ENCODE results near the gene COL4A3. TPM values are rescaled to one million over a fixed set of nuclear protein-coding genes. Genes with fewer than 3 reads are reported as not detected.

Gene COL4A3
- total RNA-seq, 1 experiment from 2014 or later, result 0.60 TPM

DNA sequence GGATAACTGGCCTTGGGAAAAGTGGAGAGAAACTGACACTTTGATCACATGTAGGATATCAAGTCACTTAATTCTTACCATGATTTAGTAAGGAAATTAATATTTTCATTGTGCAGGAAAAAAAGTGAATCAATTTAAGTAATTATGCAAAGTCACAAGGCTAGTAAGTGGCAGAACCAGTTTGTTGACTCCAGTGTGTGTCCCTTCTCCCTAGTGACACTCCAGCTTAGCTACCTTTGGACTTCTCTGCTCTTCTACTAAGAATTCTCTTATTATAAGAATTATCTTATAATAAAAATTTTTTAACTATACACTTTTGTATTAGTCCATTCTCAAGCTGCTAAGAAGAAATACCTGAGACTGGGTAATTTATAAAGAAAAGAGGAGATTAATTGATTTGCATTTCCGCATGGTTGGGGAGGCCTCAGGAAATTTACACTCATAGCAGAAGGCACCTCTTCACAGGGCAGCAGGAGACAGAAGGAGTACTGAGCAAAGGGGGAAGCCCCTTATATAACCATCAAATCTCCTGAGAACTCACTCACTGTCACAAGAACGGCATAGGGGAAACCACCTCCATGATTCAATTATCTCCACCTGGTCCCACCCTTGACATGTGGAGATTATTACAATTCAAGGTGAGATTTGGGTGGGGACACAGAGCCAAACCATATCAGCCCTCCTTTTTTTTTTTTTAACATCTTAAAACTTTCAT lies 14.0 kb upstream of the COL4A3 start:
- H3K4me3 ChIP-seq (ENCODE audit: low read length), result no peak overlapping the region
- no peak overlapping the region for H3K27ac ChIP-seq (ENCODE audit: low read length)
- no peak overlapping the region for H3K9ac ChIP-seq (ENCODE audit: low read length)
- no peaks in the 10 kb centered on the region for H3K36me3 ChIP-seq (ENCODE audit: insufficient read depth, low read length)
- 0 out of 2 replicates have a peak, but pooled peaks cover 3% of the 10 kb centered on the region for H3K27me3 ChIP-seq (ENCODE audit: low read length)
- H3K79me2 ChIP-seq (ENCODE audit: low read length), result no peaks in the 10 kb centered on the region
- H4K20me1 ChIP-seq (ENCODE audit: insufficient read depth, low read depth, low read length), result no peaks in the 10 kb centered on the region
- no peaks in the 10 kb centered on the region for H3K9me2 ChIP-seq (replicated peaks; ENCODE audit: insufficient read depth, low read length)
- no peak overlapping the region for H2AFZ ChIP-seq (ENCODE audit: low read length)
- DNase-seq, result no peak
- no peaks in the 10 kb centered on the region for H3K4me1 ChIP-seq (ENCODE audit: low read length)
- H3K9me3 ChIP-seq (ENCODE audit: low read length), result peaks cover 4% of the 10 kb centered on the region
- no peak overlapping the region for H3K4me2 ChIP-seq (ENCODE audit: low read depth, low read length, poor library complexity, severe bottlenecking)

DNA sequence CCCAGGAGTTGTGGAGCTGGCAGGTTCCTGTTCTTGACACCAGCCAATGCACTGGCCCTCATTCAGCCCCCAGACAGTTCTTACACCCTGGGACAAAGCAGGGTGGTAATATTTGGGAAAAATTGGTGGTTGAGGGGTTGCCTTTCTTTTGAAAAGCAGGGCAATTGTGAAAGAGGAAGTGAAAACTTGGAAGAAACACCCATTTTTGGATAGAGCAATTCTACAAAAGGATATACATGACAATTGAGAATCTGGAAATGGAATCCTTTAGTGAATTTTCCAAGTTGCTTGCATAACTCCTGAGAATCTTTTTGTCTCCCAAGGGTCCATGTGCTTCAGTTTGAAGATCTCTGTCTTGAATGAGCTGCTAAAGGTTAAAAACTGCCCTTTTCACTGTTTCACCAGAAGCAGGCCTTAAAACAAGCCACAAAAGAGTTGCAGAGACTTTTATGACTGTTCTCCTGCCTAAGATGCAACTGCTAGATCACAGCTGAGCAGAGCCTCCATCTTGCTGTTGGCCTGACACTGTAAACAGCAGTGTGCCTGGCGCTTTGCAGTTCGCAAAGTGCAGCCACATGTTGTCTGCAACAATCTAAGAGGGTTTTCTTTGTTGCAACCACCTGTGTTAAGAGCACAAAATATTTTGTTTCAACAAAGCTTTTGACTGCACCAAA lies 12.2 kb upstream of the COL4A3 start:
- H3K9ac ChIP-seq (ENCODE audit: low read length), result no peak overlapping the region
- DNase-seq, result no peak
- no peaks in the 10 kb centered on the region for H3K79me2 ChIP-seq (ENCODE audit: low read length)
- H3K36me3 ChIP-seq (ENCODE audit: insufficient read depth, low read length), result no peaks in the 10 kb centered on the region
- no peaks in the 10 kb centered on the region for H3K4me1 ChIP-seq (ENCODE audit: low read length)
- H3K27me3 ChIP-seq (ENCODE audit: low read length), result 0 out of 2 replicates have a peak, but pooled peaks cover 3% of the 10 kb centered on the region
- H3K9me3 ChIP-seq (ENCODE audit: low read length), result peaks cover 4% of the 10 kb centered on the region
- H3K4me2 ChIP-seq (ENCODE audit: low read depth, low read length, poor library complexity, severe bottlenecking), result no peak overlapping the region
- H2AFZ ChIP-seq (ENCODE audit: low read length), result no peak overlapping the region
- H3K4me3 ChIP-seq (ENCODE audit: low read length), result no peak overlapping the region
- H4K20me1 ChIP-seq (ENCODE audit: insufficient read depth, low read depth, low read length), result no peaks in the 10 kb centered on the region
- no peaks in the 10 kb centered on the region for H3K9me2 ChIP-seq (replicated peaks; ENCODE audit: insufficient read depth, low read length)
- no peak overlapping the region for H3K27ac ChIP-seq (ENCODE audit: low read length)

DNA sequence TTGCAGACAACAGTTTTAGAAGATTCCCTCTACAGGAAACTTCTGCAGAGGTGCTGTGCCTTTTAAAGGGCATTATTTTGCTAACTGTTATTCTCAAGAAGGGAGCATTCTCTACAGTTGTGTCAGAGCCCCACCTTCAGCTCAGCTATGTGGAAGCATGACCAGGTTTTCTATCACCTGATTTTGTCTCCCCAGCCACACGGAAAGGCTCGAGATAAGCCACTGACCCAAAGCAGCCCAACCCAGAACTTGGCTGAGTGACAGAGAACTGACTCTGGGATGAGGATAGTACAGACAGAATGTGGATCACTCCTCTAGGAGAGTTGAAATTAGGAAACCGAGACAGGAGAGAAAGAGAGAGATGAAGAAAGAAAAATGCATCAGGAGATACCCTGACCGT lies 11.1 kb upstream of the COL4A3 start:
- Histone ChIP-seq H3K36me3 (ENCODE audit: insufficient read depth, low read length) (no peaks in the 10 kb centered on the region), H3K9ac (ENCODE audit: low read length) (no peak overlapping the region), H3K79me2 (ENCODE audit: low read length) (no peaks in the 10 kb centered on the region), H3K27me3 (ENCODE audit: low read length) (0 out of 2 replicates have a peak, but pooled peaks cover under 1% of the 10 kb centered on the region), H4K20me1 (ENCODE audit: insufficient read depth, low read depth, low read length) (no peaks in the 10 kb centered on the region), H3K4me3 (ENCODE audit: low read length) (no peak overlapping the region), H3K9me2 (replicated peaks; ENCODE audit: insufficient read depth, low read length) (no peaks in the 10 kb centered on the region; the same call in 1 of the 2 replicates), H3K4me2 (ENCODE audit: low read depth, low read length, poor library complexity, severe bottlenecking) (no peak overlapping the region), H3K4me1 (ENCODE audit: low read length) (no peaks in the 10 kb centered on the region), H2AFZ (ENCODE audit: low read length) (no peak overlapping the region), H3K9me3 (ENCODE audit: low read length) (peaks cover under 1% of the 10 kb centered on the region; the same call in 1 of the 2 replicates), H3K27ac (ENCODE audit: low read length) (no peak overlapping the region)
- DNase-seq, result no peak

- Histone ChIP-seq H2AFZ (ENCODE audit: low read length) (no peak overlapping the region), H3K9me3 (ENCODE audit: low read length) (no peaks in the 10 kb centered on the region), H3K4me1 (ENCODE audit: low read length) (no peaks in the 10 kb centered on the region), H3K79me2 (ENCODE audit: low read length) (no peaks in the 10 kb centered on the region), H3K9ac (ENCODE audit: low read length) (no peak overlapping the region), H3K4me3 (ENCODE audit: low read length) (no peak overlapping the region), H3K36me3 (ENCODE audit: insufficient read depth, low read length) (no peaks in the 10 kb centered on the region), H3K27ac (ENCODE audit: low read length) (no peak overlapping the region), H3K4me2 (ENCODE audit: low read depth, low read length, poor library complexity, severe bottlenecking) (no peak overlapping the region), H3K27me3 (ENCODE audit: low read length) (no peaks in the 10 kb centered on the region), H4K20me1 (ENCODE audit: insufficient read depth, low read depth, low read length) (no peaks in the 10 kb centered on the region), H3K9me2 (replicated peaks; ENCODE audit: insufficient read depth, low read length) (no peaks in the 10 kb centered on the region; the same call in 1 of the 2 replicates)
- DNase-seq, result no peak
Observed at GRCh38 chr2:227153758-227154486, 10.5 kb upstream of the COL4A3 start.

DNA sequence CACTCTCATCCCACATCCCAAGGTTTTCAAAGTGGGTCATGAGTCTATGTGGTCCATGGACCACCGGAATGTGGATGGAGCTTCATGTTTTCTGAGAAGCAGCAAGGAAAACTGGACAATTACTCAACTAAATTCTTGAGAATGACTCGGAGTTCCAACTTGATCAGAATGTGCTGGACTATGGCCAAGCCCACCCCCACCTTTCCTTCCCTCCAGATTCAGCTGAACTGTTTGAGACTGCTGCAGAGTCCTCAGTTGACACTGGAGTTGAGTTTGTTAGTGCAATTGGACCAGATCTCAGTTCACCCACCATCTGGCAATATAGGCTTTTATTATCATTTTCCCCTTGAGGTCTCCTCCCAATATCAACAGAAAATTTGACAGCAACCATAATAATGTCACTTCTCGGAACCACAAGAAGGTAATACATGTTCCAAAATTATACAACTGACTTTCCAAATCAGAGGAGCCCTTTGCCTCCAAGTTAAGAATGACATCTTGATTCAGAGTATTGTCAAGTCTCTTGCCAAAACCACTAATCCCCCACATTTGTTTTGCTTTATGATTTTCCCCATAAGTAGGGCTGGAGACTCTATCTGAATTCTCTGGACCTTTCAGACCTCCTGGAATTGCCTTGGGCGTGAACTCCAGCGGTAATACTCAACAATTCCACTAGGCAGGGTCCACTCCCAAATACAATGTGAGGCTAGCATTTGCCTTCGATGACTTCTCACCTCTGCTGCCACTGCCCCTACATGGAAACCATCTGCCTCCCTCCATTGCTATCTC lies 9.2 kb upstream of the COL4A3 start:
- no peak overlapping the region for H3K4me3 ChIP-seq (ENCODE audit: low read length)
- H3K27ac ChIP-seq (ENCODE audit: low read length), result no peak overlapping the region
- H2AFZ ChIP-seq (ENCODE audit: low read length), result no peak overlapping the region
- H3K9me3 ChIP-seq (ENCODE audit: low read length), result no peaks in the 10 kb centered on the region
- no peaks in the 10 kb centered on the region; the same call in 1 of the 2 replicates for H3K9me2 ChIP-seq (replicated peaks; ENCODE audit: insufficient read depth, low read length)
- no peaks in the 10 kb centered on the region for H4K20me1 ChIP-seq (ENCODE audit: insufficient read depth, low read depth, low read length)
- no peaks in the 10 kb centered on the region for H3K4me1 ChIP-seq (ENCODE audit: low read length)
- no peak overlapping the region for H3K9ac ChIP-seq (ENCODE audit: low read length)
- H3K79me2 ChIP-seq (ENCODE audit: low read length), result no peaks in the 10 kb centered on the region
- H3K36me3 ChIP-seq (ENCODE audit: insufficient read depth, low read length), result no peaks in the 10 kb centered on the region
- H3K27me3 ChIP-seq (ENCODE audit: low read length), result no peaks in the 10 kb centered on the region
- H3K4me2 ChIP-seq (ENCODE audit: low read depth, low read length, poor library complexity, severe bottlenecking), result no peak overlapping the region
- no peak for DNase-seq

DNA sequence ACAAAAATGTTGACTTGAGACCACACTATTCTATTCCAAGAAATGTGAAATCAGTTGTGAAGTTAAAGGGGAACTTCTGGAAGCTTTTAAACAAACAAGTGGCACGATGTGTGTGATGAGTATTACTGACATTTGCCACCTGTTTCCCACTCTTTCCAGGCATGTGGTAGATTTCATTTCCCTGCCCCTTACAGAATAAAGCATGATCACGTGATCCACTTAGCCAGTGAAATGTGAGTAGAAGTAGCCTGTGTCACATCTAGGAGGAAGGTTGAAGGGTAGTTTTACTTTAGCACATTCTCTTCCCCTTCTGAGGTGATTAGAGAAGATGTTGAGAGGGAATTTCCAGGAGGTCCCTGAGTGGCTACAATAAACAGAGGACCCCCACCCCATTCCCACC lies 4.3 kb upstream of the COL4A3 start:
- Histone ChIP-seq H3K4me1 (ENCODE audit: low read length) (peaks cover 20% of the 10 kb centered on the region), H3K9me3 (ENCODE audit: low read length) (no peaks in the 10 kb centered on the region), H2AFZ (ENCODE audit: low read length) (no peak overlapping the region), H3K4me2 (ENCODE audit: low read depth, low read length, poor library complexity, severe bottlenecking) (no peak overlapping the region), H3K36me3 (ENCODE audit: insufficient read depth, low read length) (no peaks in the 10 kb centered on the region), H3K27me3 (ENCODE audit: low read length) (no peaks in the 10 kb centered on the region), H3K27ac (ENCODE audit: low read length) (no peak overlapping the region), H3K9me2 (replicated peaks; ENCODE audit: insufficient read depth, low read length) (no peaks in the 10 kb centered on the region; the same call in 1 of the 2 replicates), H3K9ac (ENCODE audit: low read length) (no peak overlapping the region), H3K4me3 (ENCODE audit: low read length) (no peak overlapping the region), H3K79me2 (ENCODE audit: low read length) (no peaks in the 10 kb centered on the region), H4K20me1 (ENCODE audit: insufficient read depth, low read depth, low read length) (no peaks in the 10 kb centered on the region)
- DNase-seq, result no peak

GRCh38 chr2:227161947-227162346 lies 2.5 kb upstream of the COL4A3 start:
- H3K4me3 ChIP-seq (ENCODE audit: low read length), result no peak overlapping the region
- H3K9me3 ChIP-seq (ENCODE audit: low read length), result no peaks in the 10 kb centered on the region
- no peak overlapping the region for H3K27ac ChIP-seq (ENCODE audit: low read length)
- H4K20me1 ChIP-seq (ENCODE audit: insufficient read depth, low read depth, low read length), result no peaks in the 10 kb centered on the region
- peaks cover 22% of the 10 kb centered on the region for H3K4me1 ChIP-seq (ENCODE audit: low read length)
- H2AFZ ChIP-seq (ENCODE audit: low read length), result no peak overlapping the region
- no peak overlapping the region for H3K4me2 ChIP-seq (ENCODE audit: low read depth, low read length, poor library complexity, severe bottlenecking)
- H3K79me2 ChIP-seq (ENCODE audit: low read length), result no peaks in the 10 kb centered on the region
- H3K27me3 ChIP-seq (ENCODE audit: low read length), result no peaks in the 10 kb centered on the region
- H3K9me2 ChIP-seq (replicated peaks; ENCODE audit: insufficient read depth, low read length), result no peaks in the 10 kb centered on the region; the same call in 1 of the 2 replicates
- H3K9ac ChIP-seq (ENCODE audit: low read length), result no peak overlapping the region
- H3K36me3 ChIP-seq (ENCODE audit: insufficient read depth, low read length), result no peaks in the 10 kb centered on the region
- no peak for DNase-seq
